ENCODE results near the gene ZNF175.
"Not testable (repeated sequence)": the region's sequence is repeated elsewhere in the genome, so short reads cannot be mapped to it uniquely, and the experiment has no call there.

The ZNF175 gene

DNA sequence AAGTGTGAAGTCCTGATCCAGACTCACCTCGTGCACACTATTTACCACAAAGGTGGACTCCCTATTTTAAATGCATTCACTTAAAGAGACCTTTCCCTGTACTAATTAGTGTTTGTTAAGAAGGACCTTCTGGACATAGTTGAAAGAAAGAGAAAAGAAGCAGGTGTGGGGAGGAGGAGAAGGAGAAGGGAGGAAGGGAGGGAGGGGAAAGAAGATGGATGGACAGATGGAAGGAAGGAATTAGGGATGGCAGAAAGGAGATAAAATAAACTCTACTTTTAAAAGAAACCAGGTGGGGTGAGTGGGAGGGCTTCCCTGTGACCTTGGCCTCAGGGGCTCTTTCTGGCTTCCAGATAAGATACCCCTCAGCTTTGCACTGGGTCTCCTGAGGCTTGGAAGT lies 21.4 kb downstream of the ZNF175 start:
- DNase-seq (ENCODE audit: low read depth): no peak

DNA sequence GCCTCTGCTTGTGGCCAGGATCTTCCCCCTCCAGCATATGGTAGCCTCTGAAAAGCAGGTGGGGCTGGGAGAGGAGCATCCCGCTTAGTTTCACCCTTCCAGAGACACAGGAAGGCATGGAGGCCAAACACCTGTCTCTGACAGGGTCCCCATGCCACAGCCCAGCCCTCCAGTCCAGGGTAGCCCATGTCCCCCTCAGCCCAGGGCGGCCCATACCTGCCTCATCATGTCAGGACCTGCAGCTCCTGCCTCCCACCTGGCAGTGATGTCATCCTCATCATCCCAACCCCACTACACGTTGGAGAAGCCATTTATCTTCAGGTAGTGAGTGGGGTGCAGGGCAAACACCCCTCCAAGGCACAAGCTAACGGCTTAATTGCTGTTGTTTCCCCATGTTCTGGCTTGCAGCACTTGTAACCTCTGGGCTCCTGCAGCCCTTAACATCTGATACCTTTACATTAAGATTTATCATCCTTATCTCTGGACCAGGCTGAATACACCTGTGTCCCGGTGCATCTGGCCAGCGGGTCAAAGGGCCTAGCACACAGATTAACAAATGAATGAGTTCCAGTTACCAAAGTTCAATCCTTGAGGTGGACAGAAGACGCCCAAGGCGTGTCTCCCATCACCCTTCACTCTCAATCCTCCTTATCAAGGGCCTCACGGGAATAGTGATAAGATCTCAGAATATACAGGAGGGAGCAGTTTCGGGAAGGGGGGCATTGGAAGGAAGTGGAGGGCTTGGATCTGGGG lies 22.2 kb downstream of the ZNF175 start:
- DNase-seq (ENCODE audit: low read depth): no peak

DNA sequence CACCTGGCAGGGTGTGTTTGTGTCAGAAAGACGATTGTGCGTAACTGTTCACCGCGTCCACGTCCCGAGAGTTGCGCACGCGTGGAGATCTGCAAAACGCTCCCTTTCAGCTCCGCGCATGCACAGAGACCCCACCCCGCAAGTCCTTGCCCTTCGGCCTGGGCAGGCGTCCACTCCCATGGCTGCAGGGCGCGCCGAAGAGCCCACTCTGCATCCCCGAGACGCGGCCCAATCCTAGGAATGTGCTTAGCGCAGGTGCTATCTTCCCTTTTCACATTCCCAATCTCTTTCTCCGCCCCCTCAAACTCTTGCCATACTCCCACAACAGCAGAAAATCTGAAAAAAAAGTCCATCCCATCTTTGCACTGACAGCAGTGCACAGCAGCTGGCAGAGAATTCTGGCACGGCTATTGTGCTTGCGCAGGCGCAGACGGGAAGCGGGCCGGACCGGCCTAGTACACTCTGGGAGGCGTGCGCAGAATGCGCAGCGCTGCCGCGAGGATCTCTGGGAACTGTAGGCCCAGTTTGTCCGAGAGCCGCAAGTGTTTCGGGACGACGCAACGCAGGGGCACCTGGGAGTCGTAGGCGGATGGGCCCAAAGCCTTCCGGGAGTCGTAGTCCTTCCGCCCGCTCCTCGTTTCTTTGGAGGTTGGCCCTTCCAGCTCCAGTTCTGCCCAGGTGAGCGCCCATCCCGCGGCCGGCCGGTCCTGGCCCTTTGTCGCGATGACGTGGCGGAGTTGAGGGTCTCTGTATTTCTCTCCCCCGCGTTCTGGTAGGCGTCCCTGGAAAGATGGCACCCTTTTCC lies 23.1 kb downstream of the ZNF175 start:
- peak; percentile 95 for DNase-seq (ENCODE audit: low read depth)

DNA sequence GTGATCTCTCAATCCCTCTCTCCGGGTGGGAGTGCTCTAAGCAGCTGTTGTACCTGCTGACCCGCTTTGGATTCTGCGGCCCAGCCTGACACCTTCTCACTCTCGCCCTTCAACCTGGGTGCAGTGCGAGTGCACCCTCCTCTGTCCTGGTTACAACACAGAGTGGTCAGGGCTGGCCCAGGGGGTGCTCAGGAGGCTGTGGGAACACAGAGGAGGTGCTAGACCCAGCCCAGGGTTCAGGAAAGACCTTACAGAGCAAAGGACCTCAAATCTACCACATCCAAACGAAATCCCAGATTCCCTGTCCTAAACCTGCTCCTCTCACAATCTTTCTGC lies 23.7 kb downstream of the ZNF175 start:
- DNase-seq (ENCODE audit: low read depth): no peak

DNA sequence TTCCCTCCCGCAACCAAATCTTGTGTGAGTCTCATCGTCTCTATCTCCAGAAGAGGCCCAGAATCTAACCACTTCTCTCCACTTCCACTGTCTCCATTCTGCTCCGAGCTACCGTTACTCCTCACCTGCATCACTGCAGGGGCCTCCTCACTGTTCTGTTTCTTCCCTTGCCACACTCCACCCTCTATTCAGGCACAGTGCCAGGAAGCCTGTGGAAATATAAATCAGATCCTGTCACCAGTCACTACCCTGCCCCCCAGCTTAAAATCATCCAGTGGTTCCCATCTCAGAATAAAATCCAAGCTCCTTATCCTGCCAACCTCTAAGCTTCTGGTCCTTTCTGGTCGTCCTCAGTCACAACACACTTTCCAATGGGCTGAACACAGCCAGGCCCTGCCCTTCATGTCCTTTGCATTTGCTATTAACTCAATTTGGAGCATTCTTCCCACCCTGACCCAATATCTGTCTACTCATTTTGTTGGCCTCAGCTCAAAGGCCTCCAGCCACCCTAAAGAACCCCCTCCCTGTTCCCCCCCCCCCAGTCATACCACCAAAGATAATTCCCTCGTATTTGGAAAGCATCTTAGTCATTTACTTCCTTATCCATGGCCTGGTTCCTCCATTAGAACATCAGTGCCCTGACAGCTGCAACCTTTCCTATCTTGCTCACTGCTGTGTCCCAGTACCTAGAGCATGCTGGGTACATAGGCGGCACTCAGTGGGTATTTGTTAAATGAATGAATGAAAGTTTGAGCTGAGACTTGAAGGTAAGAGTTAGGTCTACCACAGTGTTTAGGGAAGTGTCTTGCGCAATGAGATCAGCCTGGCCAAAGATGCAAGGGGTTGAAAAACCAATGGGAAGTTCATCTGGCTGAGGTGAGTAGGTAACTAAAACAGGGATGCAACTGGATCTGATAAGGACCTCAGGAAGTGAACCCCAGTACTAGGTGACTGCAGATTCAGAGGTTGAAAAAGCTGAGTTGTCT lies 24.4 kb downstream of the ZNF175 start:
- DNase-seq (ENCODE audit: low read depth): no peak

DNA sequence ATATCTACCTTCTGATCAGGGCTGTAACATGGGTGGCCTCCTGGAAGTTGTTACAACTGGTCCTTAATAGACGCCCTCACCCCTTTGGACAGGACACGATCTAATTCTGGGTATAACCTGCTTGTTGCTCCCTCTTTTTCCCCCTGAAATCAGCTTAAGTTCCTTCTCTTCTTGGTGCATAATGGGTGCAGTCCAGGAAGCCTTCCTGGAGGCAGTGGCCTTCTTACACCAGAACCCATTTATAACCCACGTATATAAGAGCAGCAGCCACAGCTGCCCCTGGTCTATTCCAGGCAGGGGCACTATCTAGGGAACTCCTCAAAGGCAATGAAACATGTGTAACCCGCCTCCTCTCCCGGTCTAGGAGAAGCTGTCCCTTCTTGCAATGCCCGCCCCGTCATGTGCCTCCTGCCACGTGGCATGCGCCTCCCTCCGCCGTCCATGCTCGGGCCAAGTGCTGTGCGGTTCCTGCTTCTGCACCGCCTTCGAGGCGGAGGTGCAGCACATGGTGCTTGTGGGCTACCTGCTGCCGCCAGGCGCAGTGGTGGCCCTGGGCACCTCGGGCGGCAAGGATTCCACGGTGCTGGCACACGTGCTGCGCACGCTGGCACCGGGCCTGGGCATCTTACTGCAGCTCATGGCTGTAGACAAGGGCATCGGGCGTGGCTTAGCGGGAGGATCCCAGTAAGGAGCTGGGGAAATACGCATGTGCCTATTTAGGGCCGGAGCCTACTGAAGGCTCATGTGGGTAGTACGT lies 27.3 kb downstream of the ZNF175 start:
- DNase-seq (ENCODE audit: low read depth): no peak

DNA sequence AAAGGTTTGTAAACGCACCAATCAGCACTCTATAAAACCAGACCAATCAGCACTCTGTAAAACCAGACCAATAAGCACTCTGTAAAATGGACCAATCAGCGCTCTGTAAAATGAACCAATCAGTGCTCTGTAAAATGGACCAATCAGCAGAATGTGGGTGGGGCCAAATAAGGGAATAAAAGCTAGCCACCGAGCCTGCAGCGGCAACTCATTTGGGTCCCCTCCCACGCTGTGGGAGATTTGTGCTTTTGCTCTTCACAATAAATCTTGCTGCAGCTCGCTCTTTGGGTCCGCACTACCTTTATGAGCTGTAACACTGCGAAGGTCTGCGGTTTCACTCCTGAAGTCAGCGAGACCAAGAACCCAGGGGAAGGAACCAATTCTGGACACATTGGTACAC lies 28.0 kb downstream of the ZNF175 start:
- DNase-seq (ENCODE audit: low read depth): no peak

DNA sequence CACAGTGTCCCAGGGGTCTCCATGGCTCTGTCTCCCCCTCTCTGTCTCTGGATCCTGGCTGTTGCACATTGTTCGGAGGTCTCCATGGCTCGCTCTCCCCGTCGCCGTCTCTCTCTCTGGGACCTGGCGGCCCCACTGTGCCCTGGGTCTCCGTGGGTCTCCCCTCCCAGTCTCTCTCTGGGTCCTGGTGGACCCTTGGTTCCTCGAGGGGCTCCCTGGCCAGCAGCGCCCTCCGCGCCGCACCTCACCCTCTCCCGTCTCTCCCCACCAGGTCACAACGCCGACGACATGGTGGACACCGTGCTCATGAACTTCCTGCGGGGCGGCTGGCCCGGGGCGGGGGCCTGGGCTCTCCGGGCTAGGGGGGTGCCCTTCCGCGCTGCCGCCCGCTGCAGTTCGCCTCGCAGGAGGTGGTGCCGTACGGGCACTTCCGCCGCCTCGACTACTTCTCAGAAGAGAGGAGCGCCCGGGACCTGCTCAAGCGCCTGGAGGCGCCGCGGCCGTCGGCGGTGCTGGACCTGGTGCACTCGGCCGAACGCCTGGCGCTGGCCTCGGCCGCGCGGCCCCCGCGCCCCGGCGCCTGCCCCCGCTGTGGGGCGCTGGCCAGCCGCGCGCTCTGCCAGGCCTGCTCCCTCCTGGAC lies 30.0 kb downstream of the ZNF175 start:
- no peak for DNase-seq (ENCODE audit: low read depth)

DNA sequence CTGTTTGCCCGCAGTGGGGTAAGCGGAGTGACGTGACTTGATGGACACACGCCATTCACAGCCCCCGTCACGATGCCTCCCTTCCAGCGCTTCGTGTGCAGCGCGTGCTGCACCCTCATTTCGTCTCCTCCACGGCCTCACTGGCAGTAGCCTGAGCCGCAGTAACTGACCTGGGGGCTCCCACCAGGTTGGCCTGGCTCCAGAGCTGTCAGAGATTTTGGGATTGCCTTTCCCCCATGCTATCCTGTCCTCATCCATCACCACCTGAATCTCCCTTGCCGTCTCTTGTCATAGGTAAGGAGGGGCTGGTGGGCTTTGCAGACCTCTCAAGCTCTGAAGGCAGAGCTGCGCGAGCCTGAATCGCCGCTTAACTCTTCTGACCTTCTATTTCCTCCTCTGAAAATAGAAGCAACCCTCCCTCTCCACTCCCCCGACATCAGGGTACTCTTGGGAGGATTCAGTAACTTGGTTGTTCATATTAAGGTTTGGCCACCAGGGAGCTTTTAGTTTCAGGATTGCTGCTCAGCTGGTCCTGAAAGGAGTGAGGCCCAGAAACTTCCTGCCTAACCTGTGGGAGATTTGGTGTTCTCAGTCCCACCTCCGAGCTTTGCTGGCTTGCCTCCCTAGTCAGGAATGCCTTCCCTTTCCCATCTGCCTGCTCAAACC lies 31.2 kb downstream of the ZNF175 start:
- DNase-seq (ENCODE audit: low read depth): no peak

DNA sequence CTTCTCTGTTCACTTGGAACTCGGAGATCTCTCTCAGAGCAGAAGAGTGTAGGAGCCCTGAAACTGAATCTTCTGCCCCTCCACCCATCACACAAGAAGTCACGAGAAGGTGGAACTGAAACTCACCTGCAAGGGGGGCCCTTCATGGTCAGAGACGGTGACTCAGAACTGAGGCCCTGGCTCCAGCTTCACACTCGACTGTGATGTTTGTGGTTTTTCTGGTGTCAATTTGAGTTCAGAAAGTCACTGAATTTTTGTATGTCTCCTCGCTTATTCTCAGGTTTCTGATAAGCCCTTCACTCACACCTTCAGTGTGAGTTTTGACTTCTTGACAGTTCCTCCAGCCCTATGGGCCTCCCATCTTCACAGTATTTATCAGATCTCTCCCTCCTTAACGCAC lies 36.0 kb downstream of the ZNF175 start:
- DNase-seq (ENCODE audit: low read depth): no peak

DNA sequence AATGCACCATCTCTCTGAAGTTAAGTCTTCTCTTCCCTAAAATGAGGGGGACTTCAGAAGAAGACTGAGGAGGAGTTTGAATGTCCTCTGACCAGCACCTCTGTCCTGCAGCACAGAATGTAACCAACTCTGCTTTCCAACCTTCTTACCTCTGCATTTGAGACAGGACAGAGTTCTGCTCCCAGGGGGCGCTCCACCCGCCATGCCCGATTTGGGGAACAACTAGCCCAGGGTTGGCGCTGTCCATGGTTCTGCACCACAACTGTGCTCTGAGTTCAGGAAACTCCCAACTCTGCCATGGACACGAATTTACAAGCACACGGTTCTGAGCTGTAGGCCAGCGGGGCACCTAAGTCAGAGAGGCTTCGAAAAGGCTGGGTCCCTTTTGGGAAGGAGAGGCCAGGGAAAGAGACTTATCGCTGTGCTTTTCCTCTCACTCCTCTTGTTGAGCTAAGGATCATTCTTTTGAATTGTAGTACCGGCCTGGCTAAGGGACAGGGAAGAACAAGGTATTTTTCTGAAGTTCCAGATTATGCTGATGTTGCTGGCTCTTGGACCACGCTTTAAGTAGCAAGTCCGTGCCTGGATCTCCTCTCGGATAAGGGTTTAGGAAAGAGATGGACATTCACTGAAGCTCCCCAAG lies 37.0 kb downstream of the ZNF175 start:
- peak; percentile 24 for DNase-seq (ENCODE audit: low read depth)

DNA sequence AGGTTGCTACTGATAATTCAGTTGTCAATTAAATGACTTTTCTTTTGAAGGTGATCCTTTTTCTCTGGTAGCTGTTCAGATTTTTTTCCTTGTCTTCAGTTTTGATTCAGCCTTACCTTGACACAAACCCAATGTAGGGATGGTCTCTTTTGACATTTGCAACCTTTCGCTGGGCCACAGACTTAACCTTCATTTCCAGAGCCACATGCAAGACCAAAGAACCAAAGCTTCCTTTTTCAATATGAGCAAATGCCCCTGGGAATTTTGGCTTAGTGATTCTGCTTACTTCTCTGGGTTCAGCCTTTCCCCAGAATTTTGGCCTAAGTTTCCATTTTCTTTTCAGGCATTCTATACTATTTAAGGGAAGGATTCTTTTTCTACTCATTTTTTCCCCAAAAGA lies 39.5 kb downstream of the ZNF175 start:
- no peak for DNase-seq (ENCODE audit: low read depth)

DNA sequence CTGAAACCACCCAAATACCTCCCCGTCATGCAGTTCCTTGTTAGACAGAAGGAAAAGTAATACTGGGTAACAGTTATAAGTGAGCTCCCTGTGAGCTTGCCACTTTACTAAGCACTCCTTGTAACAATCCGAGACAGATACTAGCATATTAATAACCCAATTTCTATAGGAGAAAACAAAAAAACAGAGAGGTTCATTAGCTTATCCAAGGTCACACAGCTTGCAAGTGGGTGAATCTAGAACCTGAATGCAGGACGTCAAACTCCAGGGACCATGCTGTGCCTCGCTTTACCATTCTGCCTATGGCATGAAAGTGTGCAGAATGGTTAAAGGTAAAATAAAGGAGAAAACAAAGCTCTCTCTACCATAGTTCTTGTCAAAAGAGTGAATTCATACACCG lies 43.7 kb downstream of the ZNF175 start:
- no peak for DNase-seq (ENCODE audit: low read depth)

DNA sequence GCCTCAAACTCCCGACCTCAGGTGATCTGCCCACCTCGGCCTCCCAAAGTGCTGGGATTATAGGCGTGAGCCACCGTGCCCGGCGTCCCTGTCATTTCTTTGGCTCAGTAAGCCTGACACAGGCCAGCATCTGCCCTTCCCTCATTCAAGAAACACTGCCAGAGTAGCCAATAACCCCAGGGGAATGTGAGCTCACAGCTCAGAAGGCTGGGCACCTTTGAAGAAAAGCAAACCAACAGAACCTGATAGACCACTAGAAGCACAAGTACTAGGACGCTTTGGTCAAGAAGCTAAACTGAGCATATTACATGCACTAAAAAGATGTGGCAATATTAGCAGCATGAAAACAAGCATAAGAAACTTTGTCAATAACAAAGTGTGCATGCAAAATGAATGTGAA lies 44.9 kb downstream of the ZNF175 start:
- no peak for DNase-seq (ENCODE audit: low read depth)

DNA sequence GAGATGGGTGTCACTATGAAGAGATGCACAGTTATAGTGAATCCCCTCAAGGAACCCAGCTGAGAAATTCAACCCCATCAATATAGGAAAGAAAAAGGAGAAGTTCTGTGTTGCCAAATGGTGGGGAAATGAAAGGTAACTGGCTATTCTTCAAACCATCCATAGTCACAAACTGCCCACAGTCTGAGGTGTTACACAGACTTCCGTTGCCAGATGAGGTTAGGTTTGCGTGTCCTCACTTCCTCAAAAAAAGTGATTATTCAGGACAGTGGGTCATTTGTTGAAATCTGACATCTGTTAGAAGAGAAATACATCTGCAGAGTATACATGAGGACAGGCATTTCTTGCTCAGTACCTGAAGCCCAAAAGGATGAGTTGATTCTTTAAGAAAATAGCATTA lies 50.1 kb downstream of the ZNF175 start:
- no peak for DNase-seq (ENCODE audit: low read depth)

DNA sequence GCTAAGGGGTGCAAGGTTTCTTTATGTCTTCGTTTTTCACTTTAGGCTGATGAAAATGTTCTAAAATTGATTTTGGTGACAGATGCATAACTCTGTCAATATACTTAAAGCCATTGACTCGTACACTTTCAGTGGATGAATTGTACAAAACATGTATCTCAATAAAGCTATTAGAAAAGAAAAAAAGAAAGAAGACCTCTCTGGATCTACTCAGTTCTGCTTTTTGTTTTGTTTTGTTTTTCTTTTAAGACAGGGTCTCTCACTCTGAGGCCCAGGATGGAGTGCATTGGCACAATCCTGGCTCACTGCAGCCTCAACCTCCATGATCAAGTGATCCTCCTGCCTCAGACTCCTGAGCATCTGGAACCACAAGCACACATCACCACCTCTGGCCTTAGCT lies 55.6 kb downstream of the ZNF175 start:
- DNase-seq (ENCODE audit: low read depth): no peak

DNA sequence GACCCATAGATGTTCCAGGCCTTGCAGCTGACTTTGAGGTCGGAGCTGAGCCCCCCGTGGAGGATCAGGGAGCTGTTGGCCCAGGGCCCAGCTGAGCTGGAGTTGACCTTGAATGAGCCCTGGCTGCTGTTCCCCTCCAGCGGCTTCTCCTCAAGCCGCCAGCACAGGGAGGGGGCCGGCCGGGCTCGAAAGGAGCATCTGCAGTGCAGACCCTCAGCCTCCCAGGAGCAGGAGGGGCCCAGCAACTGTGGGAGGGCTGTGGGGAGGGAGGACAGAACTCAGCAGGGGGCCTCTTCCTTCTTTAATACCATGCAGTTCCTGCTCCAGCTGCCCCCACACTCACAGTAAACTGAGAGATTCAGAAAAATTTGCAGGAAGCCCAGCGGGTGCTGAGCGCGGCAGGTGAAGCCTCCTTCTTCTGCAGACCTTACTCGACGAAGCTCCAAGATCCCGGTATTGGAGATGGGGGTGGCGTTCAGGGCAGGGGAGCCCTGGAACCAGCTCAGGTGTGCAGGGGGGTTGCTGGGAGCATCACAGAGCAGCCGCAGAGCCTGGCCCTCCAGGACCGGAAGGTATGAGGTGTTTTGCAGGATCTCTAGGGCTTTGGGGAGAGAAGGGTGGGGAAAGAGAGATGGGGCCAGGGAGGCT lies 56.5 kb downstream of the ZNF175 start:
- DNase-seq (ENCODE audit: low read depth): no peak

DNA sequence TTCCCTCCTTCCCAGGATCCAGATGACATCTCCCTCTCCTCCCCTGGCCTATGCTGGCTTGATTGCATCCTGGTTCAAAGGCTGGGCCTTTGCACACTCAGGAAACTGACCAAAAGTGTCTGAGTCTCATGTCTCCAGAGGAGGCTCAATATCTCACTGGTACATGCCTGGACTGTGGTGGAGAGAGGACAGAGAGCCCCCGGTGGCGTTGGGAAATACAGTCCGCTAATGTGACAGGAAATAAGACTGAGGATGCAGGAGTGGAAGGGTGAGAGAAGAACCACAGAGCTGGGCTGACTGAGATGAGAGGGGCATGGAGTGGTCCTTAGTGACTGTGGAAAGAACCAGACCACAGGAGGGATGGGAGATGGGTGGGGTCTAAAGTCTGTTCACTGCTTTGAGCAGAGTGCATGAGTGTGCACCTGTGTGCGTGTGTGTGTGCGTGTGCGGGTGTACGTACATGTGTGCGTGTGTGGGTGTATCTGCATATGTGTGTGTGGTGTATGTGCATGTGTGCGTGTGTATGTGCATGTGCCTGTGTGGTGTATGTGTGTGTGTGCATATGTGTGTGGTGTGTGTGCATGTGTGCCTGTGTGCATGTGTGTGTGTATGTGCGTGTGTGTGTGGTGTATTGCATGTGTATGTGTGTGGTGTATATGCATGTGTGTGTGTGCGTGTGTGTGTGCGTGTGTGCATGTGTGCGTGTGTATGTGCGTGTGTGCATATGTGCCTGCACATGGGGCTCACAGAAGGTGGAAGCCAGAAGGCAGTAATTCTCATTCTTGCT lies 57.3 kb downstream of the ZNF175 start:
- no peak for DNase-seq (ENCODE audit: low read depth)

DNA sequence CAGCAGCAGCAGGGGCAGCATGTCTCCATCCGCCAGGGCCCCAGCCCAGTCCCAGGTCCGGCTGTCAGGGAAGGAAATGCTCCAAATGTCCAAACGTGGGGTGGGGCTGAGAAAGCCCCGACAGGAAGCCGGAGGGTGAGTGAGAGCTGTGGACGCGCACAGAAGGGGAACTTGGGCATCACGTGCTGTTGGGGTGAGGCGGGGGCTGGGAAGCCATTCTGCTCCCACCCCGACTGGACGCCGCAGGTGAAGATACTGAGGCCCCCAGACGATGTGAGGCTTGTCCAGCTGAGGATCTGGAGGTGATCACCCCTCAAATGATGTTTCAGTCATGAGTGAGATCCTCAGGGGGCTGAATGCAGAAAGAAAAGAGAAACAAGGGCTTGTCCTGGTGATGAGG lies 59.2 kb downstream of the ZNF175 start, which contains the start of gene SIGLEC5:
Gene SIGLEC5 (minus strand): TSS at position 87 of the 400 bp plus-strand sequence. CDS start 66 bp downstream, at position 21.
- not testable (repeated sequence) for DNase-seq (ENCODE audit: low read depth)

Data from activated gamma-delta T cell treated with anti-CD3 and anti-CD28 coated beads, Interleukin-2, amount 50 U/mL, for 16 hours (primary cell).